Stomach (tissue), 4 donors: Measurements from ENCODE around the gene BBS7.

Experiments
- CTCF ChIP-seq, 7 experiments: fragments of 450-650 bp in 4 of 7; fragments of 200-600 bp in 3 of 7; sonication (generic) in 3 of 7; IDR thresholded peaks; one replicate each; pipeline ENCODE4 v1.5.1; 2016 to 2019; ENCODE audit warnings: antibody characterized with exemption in 7 of 7, control low read depth in 2 of 7, mild to moderate bottlenecking in 1 of 7
- POLR2A ChIP-seq, 4 donors: fragments of 450-650 bp; IDR thresholded peaks; one replicate each; pipeline ENCODE4 v1.6.1; 2016; ENCODE audit warnings: antibody characterized with exemption in 4 of 4, control low read depth in 2 of 4, mild to moderate bottlenecking in 1 of 4, moderate library complexity in 1 of 4
- POLR2AphosphoS5 ChIP-seq, 3 donors: sonication (generic); formaldehyde crosslinking; IDR thresholded peaks; one replicate each; pipeline ENCODE4 v1.6.1; 2016; ENCODE audit warnings: antibody characterized with exemption in 3 of 3

- TF ChIP-seq CTCF (IDR thresholded peaks at IDR 0.05) = no peak
- TF ChIP-seq POLR2A (IDR thresholded peaks at IDR 0.05) = no peak
- no peak for TF ChIP-seq POLR2AphosphoS5 (IDR thresholded peaks at IDR 0.05)
These were observed 48.2 kb downstream of the BBS7 start for GRCh38 chr4:121822047-121822446.
